ENCODE data around the gene ITGA5.

Gene ITGA5

GRCh38 chr12:54430471-54431069, 11.5 kb upstream of the ITGA5 start:
- no peak for DNase-seq (ENCODE audit: low read depth)

GRCh38 chr12:54429014-54429471, 10.0 kb upstream of the ITGA5 start:
- DNase-seq (ENCODE audit: low read depth), result no peak

- no peak for DNase-seq (ENCODE audit: low read depth)
Observed at GRCh38 chr12:54428050-54429013, 9.3 kb upstream of the ITGA5 start.

GRCh38 chr12:54427106-54427505, 8.0 kb upstream of the ITGA5 start:
- DNase-seq (ENCODE audit: low read depth), result no peak

- DNase-seq (ENCODE audit: low read depth), result no peak
Observed at GRCh38 chr12:54426690-54427089, 7.6 kb upstream of the ITGA5 start.

GRCh38 chr12:54425702-54426101, 6.6 kb upstream of the ITGA5 start:
- no peak for DNase-seq (ENCODE audit: low read depth)

GRCh38 chr12:54424224-54424623, 5.2 kb upstream of the ITGA5 start:
- no peak for DNase-seq (ENCODE audit: low read depth)

GRCh38 chr12:54423816-54424150, 4.7 kb upstream of the ITGA5 start:
- no peak for DNase-seq (ENCODE audit: low read depth)

GRCh38 chr12:54421879-54422250, 2.8 kb upstream of the ITGA5 start:
- no peak for DNase-seq (ENCODE audit: low read depth)

GRCh38 chr12:54421175-54421878, 2.3 kb upstream of the ITGA5 start:
- DNase-seq (ENCODE audit: low read depth), result no peak

GRCh38 chr12:54420766-54421144, 1.7 kb upstream of the ITGA5 start:
- DNase-seq (ENCODE audit: low read depth), result no peak

- DNase-seq (ENCODE audit: low read depth), result no peak
Observed at GRCh38 chr12:54418441-54419087, 502 bp downstream of the ITGA5 start.

GRCh38 chr12:54417712-54418440, 1.2 kb downstream of the ITGA5 start:
- no peak for DNase-seq (ENCODE audit: low read depth)

GRCh38 chr12:54416687-54417603, 2.1 kb downstream of the ITGA5 start:
- no peak for DNase-seq (ENCODE audit: low read depth)

- DNase-seq (ENCODE audit: low read depth), result no peak
Observed at GRCh38 chr12:54415221-54415929, 3.7 kb downstream of the ITGA5 start.

GRCh38 chr12:54413284-54414190, 5.5 kb downstream of the ITGA5 start:
- peak; percentile 71 for DNase-seq (ENCODE audit: low read depth)

- DNase-seq (ENCODE audit: low read depth), result no peak
Observed at GRCh38 chr12:54412786-54413185, 6.3 kb downstream of the ITGA5 start.

- no peak for DNase-seq (ENCODE audit: low read depth)
Observed at GRCh38 chr12:54412348-54412747, 6.7 kb downstream of the ITGA5 start.

All from activated T-cell treated with anti-CD3 and anti-CD28 coated beads for 1 hour (primary cell).